Activated T-helper 2 cell treated with anti-CD3 and anti-CD28 coated beads, Interferon-gamma antibody, Interleukin-2, Interleukin-4, amounts not matched to agents 10 μg/mL and 5 μg/mL and 100 μg/mL, durations not matched to agents 14 hours and 24 hours and 36 hours (primary cell): ENCODE measurements around the gene KMT2E. TPM values are rescaled to one million over a fixed set of nuclear protein-coding genes. Genes with fewer than 3 reads are reported as not detected.
A peak's percentile ranks its signal among the peaks of the same experiment; 100 is the strongest.
"Not testable (repeated sequence)": the region's sequence is repeated elsewhere in the genome, so short reads cannot be mapped to it uniquely, and the experiment has no call there.

Source experiments
- DNase-seq: peaks from one replicate; pipeline ENCODE4 v3.0.0; 2021; ENCODE audit warnings: low spot score
- H3K27ac Mint-ChIP-seq: one replicate; pipeline ENCODE4 v1.8.0; 2021; ENCODE audit warnings: mixed read lengths
- H3K27me3 Mint-ChIP-seq: one replicate; pipeline ENCODE4 v1.8.0; 2021; ENCODE audit warnings: low read depth, mixed read lengths
- H3K36me3 Mint-ChIP-seq: one replicate; pipeline ENCODE4 v1.8.0; 2021; ENCODE audit warnings: low read depth, mixed read lengths
- H3K4me1 Mint-ChIP-seq: one replicate; pipeline ENCODE4 v1.8.0; 2021; ENCODE audit warnings: low read depth, mixed read lengths
- H3K4me3 Mint-ChIP-seq: one replicate; pipeline ENCODE4 v1.8.0; 2021; ENCODE audit warnings: low read depth, mild to moderate bottlenecking, moderate library complexity, mixed read lengths
- H3K9me3 Mint-ChIP-seq: one replicate; pipeline ENCODE4 v1.8.0; 2021; ENCODE audit warnings: mixed read lengths
- intact Hi-C: fragments of 100-400 bp; cut with micrococcal nuclease; formaldehyde crosslinking; loops from one replicate; pipeline ENCODE4 v1.15.1; 2023
- total RNA-seq: library from RNA; stranded (reverse); gene quantifications from 2 replicates; pipeline ENCODE4 v1.2.3, GENCODE V29; 2022

KMT2E gene
- total RNA-seq, 1 donor from 2014 or later, result 135 TPM

- Mint-ChIP-seq H3K36me3 (peaks cover 48% of the 10 kb centered on the region), H3K4me1 (peaks cover 62% of the 10 kb centered on the region), H3K4me3 (no peak overlapping the region), H3K9me3 (peaks cover 4% of the 10 kb centered on the region), H3K27me3 (no peaks in the 10 kb centered on the region), H3K27ac (no peak overlapping the region)
- intact Hi-C loops, result loop anchor here (10.0 kb wide), 1 partner anchor 67 kb away; no protein-coding TSS in a partner anchor
- DNase-seq, result no peak
Observed at GRCh38 chr7:105027176-105027853, 13.3 kb downstream of the KMT2E start.

GRCh38 chr7:105028004-105028403, 14.0 kb downstream of the KMT2E start:
- H3K4me1 Mint-ChIP-seq, result peaks cover 61% of the 10 kb centered on the region
- peaks cover 45% of the 10 kb centered on the region for H3K36me3 Mint-ChIP-seq
- H3K9me3 Mint-ChIP-seq, result peaks cover 4% of the 10 kb centered on the region
- H3K27ac Mint-ChIP-seq, result no peak overlapping the region
- H3K27me3 Mint-ChIP-seq, result no peaks in the 10 kb centered on the region
- intact Hi-C loops, result loop anchor here (10.0 kb wide), 1 partner anchor 67 kb away; no protein-coding TSS in a partner anchor
- no peak for DNase-seq
- H3K4me3 Mint-ChIP-seq, result no peak overlapping the region

- Mint-ChIP-seq H3K36me3 (peaks cover 48% of the 10 kb centered on the region), H3K4me1 (peaks cover 62% of the 10 kb centered on the region)
- not testable (repeated sequence) for H3K9me3 Mint-ChIP-seq, DNase-seq, H3K4me3 Mint-ChIP-seq, H3K27me3 Mint-ChIP-seq, H3K27ac Mint-ChIP-seq
- intact Hi-C loops, result loop anchor here (10.0 kb wide), 1 partner anchor 66 kb away; no protein-coding TSS in a partner anchor
Observed at GRCh38 chr7:105028941-105029340, 14.9 kb downstream of the KMT2E start.

- DNase-seq, result no peak
- peaks cover 49% of the 10 kb centered on the region for H3K36me3 Mint-ChIP-seq
Observed at GRCh38 chr7:105030447-105030846, 16.4 kb downstream of the KMT2E start.

GRCh38 chr7:105032553-105033214, 18.7 kb downstream of the KMT2E start:
- Mint-ChIP-seq H3K9me3 (peaks cover 4% of the 10 kb centered on the region), H3K4me3 (no peak overlapping the region), H3K4me1 (peaks cover 49% of the 10 kb centered on the region), H3K27ac (peak overlapping the region; percentile 38), H3K36me3 (peaks cover 53% of the 10 kb centered on the region), H3K27me3 (no peaks in the 10 kb centered on the region)
- intact Hi-C loops, result no loop called here
- no peak for DNase-seq

More at GRCh38 chr7:105030447-105030846, 16.4 kb downstream of the KMT2E start:
- no peak overlapping the region for H3K4me3 Mint-ChIP-seq
- H3K4me1 Mint-ChIP-seq, result peaks cover 53% of the 10 kb centered on the region
- no peak overlapping the region for H3K27ac Mint-ChIP-seq
- H3K9me3 Mint-ChIP-seq, result peaks cover 4% of the 10 kb centered on the region
- intact Hi-C loops, result no loop called here
- H3K27me3 Mint-ChIP-seq, result no peaks in the 10 kb centered on the region

GRCh38 chr7:105035349-105035748, 21.3 kb downstream of the KMT2E start:
- Mint-ChIP-seq H3K27me3 (no peaks in the 10 kb centered on the region), H3K27ac (no peak overlapping the region), H3K9me3 (peaks cover 4% of the 10 kb centered on the region), H3K36me3 (peaks cover 40% of the 10 kb centered on the region), H3K4me3 (no peak overlapping the region), H3K4me1 (peaks cover 40% of the 10 kb centered on the region)
- DNase-seq, result no peak
- intact Hi-C loops, result loop anchor here (5.0 kb wide), 1 partner anchor 42 kb away; no protein-coding TSS in a partner anchor

GRCh38 chr7:105036217-105037168, 22.5 kb downstream of the KMT2E start:
- no peaks in the 10 kb centered on the region for H3K9me3 Mint-ChIP-seq
- H3K27me3 Mint-ChIP-seq, result no peaks in the 10 kb centered on the region
- intact Hi-C loops, result loop anchor here (5.0 kb wide), 1 partner anchor 41 kb away; no protein-coding TSS in a partner anchor
- no peak for DNase-seq
- H3K36me3 Mint-ChIP-seq, result peaks cover 43% of the 10 kb centered on the region
- H3K4me1 Mint-ChIP-seq, result peaks cover 40% of the 10 kb centered on the region
- H3K4me3 Mint-ChIP-seq, result no peak overlapping the region
- H3K27ac Mint-ChIP-seq, result no peak overlapping the region

- Mint-ChIP-seq H3K4me1 (peaks cover 42% of the 10 kb centered on the region), H3K4me3 (no peak overlapping the region), H3K27me3 (no peaks in the 10 kb centered on the region), H3K27ac (peak overlapping the region; percentile 12), H3K36me3 (peaks cover 47% of the 10 kb centered on the region), H3K9me3 (no peaks in the 10 kb centered on the region)
- no peak for DNase-seq
- intact Hi-C loops, result loop anchor here (5.0 kb wide), 1 partner anchor 40 kb away; no protein-coding TSS in a partner anchor
Observed at GRCh38 chr7:105037319-105037718, 23.3 kb downstream of the KMT2E start.

GRCh38 chr7:105044449-105045070, 30.6 kb downstream of the KMT2E start:
- Mint-ChIP-seq H3K4me3 (no peak overlapping the region), H3K36me3 (peaks cover 65% of the 10 kb centered on the region), H3K4me1 (peaks cover 23% of the 10 kb centered on the region), H3K27me3 (no peaks in the 10 kb centered on the region), H3K9me3 (no peaks in the 10 kb centered on the region), H3K27ac (no peak overlapping the region)
- intact Hi-C loops, result no loop called here
- no peak for DNase-seq

GRCh38 chr7:105046414-105046813, 32.4 kb downstream of the KMT2E start:
- no peaks in the 10 kb centered on the region for H3K9me3 Mint-ChIP-seq
- H3K27me3 Mint-ChIP-seq, result no peaks in the 10 kb centered on the region
- intact Hi-C loops, result no loop called here
- no peak for DNase-seq
- H3K4me3 Mint-ChIP-seq, result no peak overlapping the region
- H3K4me1 Mint-ChIP-seq, result peaks cover 22% of the 10 kb centered on the region
- peaks cover 74% of the 10 kb centered on the region for H3K36me3 Mint-ChIP-seq
- H3K27ac Mint-ChIP-seq, result no peak overlapping the region

GRCh38 chr7:105047932-105048331, 33.9 kb downstream of the KMT2E start:
- no peak for DNase-seq
- peaks cover 77% of the 10 kb centered on the region for H3K36me3 Mint-ChIP-seq
- peaks cover 24% of the 10 kb centered on the region for H3K4me1 Mint-ChIP-seq
- H3K4me3 Mint-ChIP-seq, result no peak overlapping the region
- intact Hi-C loops, result no loop called here
- H3K9me3 Mint-ChIP-seq, result no peaks in the 10 kb centered on the region
- H3K27me3 Mint-ChIP-seq, result no peaks in the 10 kb centered on the region
- H3K27ac Mint-ChIP-seq, result no peak overlapping the region

GRCh38 chr7:105050493-105050892, 36.5 kb downstream of the KMT2E start:
- peaks cover 20% of the 10 kb centered on the region for H3K4me1 Mint-ChIP-seq
- intact Hi-C loops, result loop anchor here (5.0 kb wide), 1 partner anchor 33 kb away; no protein-coding TSS in a partner anchor
- H3K9me3 Mint-ChIP-seq, result no peaks in the 10 kb centered on the region
- H3K27ac Mint-ChIP-seq, result peak overlapping the region; percentile 64
- peaks cover 73% of the 10 kb centered on the region for H3K36me3 Mint-ChIP-seq
- H3K4me3 Mint-ChIP-seq, result no peak overlapping the region
- H3K27me3 Mint-ChIP-seq, result no peaks in the 10 kb centered on the region
- DNase-seq, result no peak
